DND-41 (cell line): Measurements from ENCODE around the gene RHEX.

ENCODE experiments used
- ATAC-seq: fragments of 200-7000 bp; cut with Tn5 transposase; 3 replicates; pipeline ENCODE4 v1.9.1; 2021; ENCODE audit warnings: low read depth; ENCODE audit not compliant: insufficient read depth
- DNase-seq: peaks from one replicate; pipeline ENCODE4 v3.0.0-alpha.2; 2020
- H2AFZ ChIP-seq: 2 replicates; pipeline ENCODE4 v1.6.0; 2012; ENCODE audit warnings: low read depth, low read length
- H3K27ac ChIP-seq: 2 replicates; pipeline ENCODE4 v1.5.1; 2012; ENCODE audit warnings: low read length, inconsistent platforms
- H3K27me3 ChIP-seq: fragments of 200-600 bp; sonication (generic); 2 replicates; pipeline ENCODE4 v1.6.0; 2012; ENCODE audit warnings: low read length, mild to moderate bottlenecking, inconsistent platforms; ENCODE audit not compliant: insufficient read depth, poor library complexity
- H3K36me3 ChIP-seq: 2 replicates; pipeline ENCODE4 v1.5.1; 2012; ENCODE audit warnings: low read length, inconsistent platforms; ENCODE audit not compliant: insufficient read depth
- H3K4me1 ChIP-seq: 2 replicates; pipeline ENCODE4 v1.5.1; 2012; ENCODE audit warnings: mild to moderate bottlenecking, low read length; ENCODE audit not compliant: insufficient read depth
- H3K4me2 ChIP-seq: 2 replicates; pipeline ENCODE4 v1.6.0; 2012; ENCODE audit warnings: mild to moderate bottlenecking, moderate library complexity, low read length, inconsistent platforms; ENCODE audit not compliant: insufficient read depth
- H3K4me3 ChIP-seq, 2 experiments: fragments of 200-600 bp in 1 of 2; shearing (Covaris generic) in 1 of 2; 2 replicates each; pipeline ENCODE4 v1.5.1; 2012 to 2016; ENCODE audit warnings: inconsistent platforms in 2 of 2, low read length in 2 of 2, mild to moderate bottlenecking in 2 of 2, low read depth in 1 of 2, moderate library complexity in 1 of 2
- H3K79me2 ChIP-seq: 2 replicates; pipeline ENCODE4 v1.6.0; 2012; ENCODE audit warnings: low read length, inconsistent platforms; ENCODE audit not compliant: insufficient read depth
- H3K9ac ChIP-seq: 2 replicates; pipeline ENCODE4 v1.6.0; 2012; ENCODE audit warnings: low read depth, mild to moderate bottlenecking, inconsistent platforms, low read length, moderate library complexity
- H3K9me3 ChIP-seq: 2 replicates; pipeline ENCODE4 v1.5.1; 2012; ENCODE audit warnings: low read length, moderate library complexity, mild to moderate bottlenecking, inconsistent platforms; ENCODE audit not compliant: insufficient read depth, severe bottlenecking
- H4K20me1 ChIP-seq: 2 replicates; pipeline ENCODE4 v1.6.0; 2012; ENCODE audit warnings: low read length; ENCODE audit not compliant: insufficient read depth
- CTCF ChIP-seq: IDR thresholded peaks from 2 replicates; pipeline ENCODE4 v1.5.1; 2012; ENCODE audit warnings: borderline replicate concordance, low read length, moderate library complexity, mild to moderate bottlenecking; ENCODE audit not compliant: poor library complexity, severe bottlenecking; ENCODE audit errors: extremely low read depth
- EZH2 ChIP-seq: IDR thresholded peaks from 3 replicates; pipeline ENCODE4 v1.6.1; 2012; ENCODE audit warnings: borderline replicate concordance, low read depth, mild to moderate bottlenecking, moderate library complexity, low read length, inconsistent platforms; ENCODE audit not compliant: severe bottlenecking

Gene RHEX

GRCh38 chr1:206021626-206022365 is 31.2 kb upstream of the RHEX start:
- H2AFZ ChIP-seq, result no peak overlapping the region
- no peak overlapping the region for H3K9ac ChIP-seq
- no peak overlapping the region for H3K4me3 ChIP-seq
- H3K79me2 ChIP-seq, result no peaks in the 10 kb centered on the region
- no peaks in the 10 kb centered on the region for H3K4me1 ChIP-seq
- DNase-seq (no peak), ATAC-seq (no peak)
- no peaks in the 10 kb centered on the region for H3K9me3 ChIP-seq
- H3K27me3 ChIP-seq, result peaks cover 10% of the 10 kb centered on the region
- no peak overlapping the region for H3K27ac ChIP-seq
- H4K20me1 ChIP-seq, result no peaks in the 10 kb centered on the region
- TF ChIP-seq EZH2, result no peak
- TF ChIP-seq CTCF, result no peak
- H3K4me2 ChIP-seq, result no peak overlapping the region
- no peaks in the 10 kb centered on the region for H3K36me3 ChIP-seq

GRCh38 chr1:206022766-206023165 is 30.2 kb upstream of the RHEX start:
- ATAC-seq (no peak), DNase-seq (no peak)
- H3K4me3 ChIP-seq, result no peak overlapping the region
- TF ChIP-seq CTCF (no peak), EZH2 (no peak)
- H4K20me1 ChIP-seq, result no peaks in the 10 kb centered on the region
- no peak overlapping the region for H2AFZ ChIP-seq
- H3K27ac ChIP-seq, result no peak overlapping the region
- no peaks in the 10 kb centered on the region for H3K79me2 ChIP-seq
- H3K27me3 ChIP-seq, result peaks cover 10% of the 10 kb centered on the region
- no peaks in the 10 kb centered on the region for H3K9me3 ChIP-seq
- no peak overlapping the region for H3K4me2 ChIP-seq
- no peak overlapping the region for H3K9ac ChIP-seq
- H3K36me3 ChIP-seq, result no peaks in the 10 kb centered on the region
- H3K4me1 ChIP-seq, result no peaks in the 10 kb centered on the region

- H3K4me1 ChIP-seq, result no peaks in the 10 kb centered on the region
- H3K27me3 ChIP-seq, result peaks cover 14% of the 10 kb centered on the region
- ATAC-seq (no peak), DNase-seq (no peak)
- H3K4me3 ChIP-seq, result no peak within 1 kb of the TSS
- H3K9ac ChIP-seq, result no peak within 1 kb of the TSS
- no peaks in the 10 kb centered on the region for H4K20me1 ChIP-seq
- no peak for TF ChIP-seq CTCF
- TF ChIP-seq EZH2, result no peak
- no peaks in the 10 kb centered on the region for H3K79me2 ChIP-seq
- no peak within 1 kb of the TSS for H3K27ac ChIP-seq
- H2AFZ ChIP-seq, result no peak within 1 kb of the TSS
- H3K4me2 ChIP-seq, result no peak within 1 kb of the TSS
- no peaks in the 10 kb centered on the region for H3K9me3 ChIP-seq
- no peaks in the 10 kb centered on the region for H3K36me3 ChIP-seq
These were observed 29.3 kb upstream of the RHEX start, which contains the start of gene CTSE for GRCh38 chr1:206023695-206024094. CTSE (minus strand) TSS chr1:206023895; CDS start chr1:206023791, 104 bp downstream.
